ES-I3 (cell line): ENCODE results near the gene PRSS38.

Experiments used
- H3K36me3 ChIP-seq: 2 replicates; pipeline ENCODE4 v1.6.1; 2013; ENCODE audit warnings: mild to moderate bottlenecking, low read length, control low read depth, moderate library complexity; ENCODE audit not compliant: insufficient read depth
- H3K4me1 ChIP-seq: 2 replicates; pipeline ENCODE4 v1.6.1; 2013; ENCODE audit warnings: mild to moderate bottlenecking, control low read depth, low read length; ENCODE audit not compliant: insufficient read depth
- H3K9ac ChIP-seq: 2 replicates; pipeline ENCODE4 v1.6.1; 2013; ENCODE audit warnings: low read depth, mild to moderate bottlenecking, low read length, moderate library complexity
- H3K9me3 ChIP-seq: 2 replicates; pipeline ENCODE4 v1.6.1; 2013; ENCODE audit warnings: mild to moderate bottlenecking, low read length, moderate library complexity; ENCODE audit not compliant: control insufficient read depth, insufficient read depth

PRSS38 gene

DNA sequence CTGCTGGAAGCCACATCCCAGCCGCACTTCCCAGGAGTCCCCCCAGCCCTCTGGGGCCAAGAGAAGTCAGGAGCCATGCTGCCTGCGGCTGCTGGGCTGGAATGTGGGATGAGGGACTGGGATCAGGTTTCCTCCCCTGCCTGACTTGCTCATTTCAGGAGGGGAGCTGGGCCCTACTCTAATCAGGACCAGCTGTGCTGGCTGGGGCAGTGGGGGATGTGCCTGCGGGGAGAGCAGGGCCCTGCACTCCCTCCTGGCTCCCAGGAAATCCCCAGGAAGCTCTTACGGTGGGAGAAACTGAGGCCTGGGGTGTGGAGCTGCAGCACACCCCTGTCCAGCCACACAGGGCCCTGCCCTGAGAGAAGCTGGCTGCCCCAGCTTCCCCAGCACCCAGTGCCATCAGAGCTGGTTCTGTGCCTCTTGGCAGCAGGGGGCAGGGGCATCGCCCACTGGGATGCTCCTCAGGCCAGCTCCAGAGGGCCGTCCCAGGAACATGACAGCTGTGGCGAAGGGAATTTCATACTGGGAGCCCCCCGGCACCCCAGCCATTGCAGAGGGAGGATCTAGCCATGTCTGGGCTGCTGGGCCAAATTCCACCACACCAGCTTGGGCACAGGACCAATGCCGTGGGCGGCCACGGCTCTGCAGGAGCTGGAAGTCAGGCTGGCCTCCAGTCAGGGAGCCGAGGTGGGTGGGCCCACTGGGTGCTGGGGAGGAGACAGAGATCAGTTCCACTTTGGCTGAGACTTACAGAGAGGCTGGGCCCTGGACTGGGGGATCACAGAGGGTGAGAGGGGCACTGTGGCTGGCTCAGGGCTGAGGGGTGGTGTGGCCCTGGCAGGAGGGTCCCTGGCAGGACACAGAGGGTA lies 21.3 kb upstream of the PRSS38 start:
- H3K36me3 ChIP-seq, result no peaks in the 10 kb centered on the region
- H3K9ac ChIP-seq, result no peak overlapping the region
- peaks cover 19% of the 10 kb centered on the region; the same call in 1 of the 2 replicates for H3K4me1 ChIP-seq
- no peaks in the 10 kb centered on the region for H3K9me3 ChIP-seq

DNA sequence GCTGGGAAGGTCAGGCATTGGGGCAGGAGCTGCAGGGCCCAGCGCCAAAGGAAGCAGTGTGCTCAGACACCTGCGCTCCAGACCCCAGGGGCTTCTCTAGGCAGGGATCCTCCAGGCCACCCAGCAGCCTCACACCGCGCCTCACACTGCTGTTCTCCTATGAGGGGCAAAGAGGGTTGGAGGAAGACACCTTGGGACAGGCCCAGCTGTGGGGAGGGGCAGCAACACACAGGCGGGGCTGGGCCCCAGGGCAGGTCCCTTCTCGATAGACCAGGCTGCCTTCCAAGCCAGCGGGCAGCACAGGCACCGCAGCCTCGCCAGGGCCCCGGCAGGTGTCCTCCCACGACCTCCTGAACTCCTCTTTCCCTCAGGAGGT lies 20.7 kb upstream of the PRSS38 start:
- no peaks in the 10 kb centered on the region for H3K36me3 ChIP-seq
- H3K9me3 ChIP-seq, result no peaks in the 10 kb centered on the region
- no peak overlapping the region for H3K9ac ChIP-seq
- peaks cover 19% of the 10 kb centered on the region; the same call in 1 of the 2 replicates for H3K4me1 ChIP-seq

DNA sequence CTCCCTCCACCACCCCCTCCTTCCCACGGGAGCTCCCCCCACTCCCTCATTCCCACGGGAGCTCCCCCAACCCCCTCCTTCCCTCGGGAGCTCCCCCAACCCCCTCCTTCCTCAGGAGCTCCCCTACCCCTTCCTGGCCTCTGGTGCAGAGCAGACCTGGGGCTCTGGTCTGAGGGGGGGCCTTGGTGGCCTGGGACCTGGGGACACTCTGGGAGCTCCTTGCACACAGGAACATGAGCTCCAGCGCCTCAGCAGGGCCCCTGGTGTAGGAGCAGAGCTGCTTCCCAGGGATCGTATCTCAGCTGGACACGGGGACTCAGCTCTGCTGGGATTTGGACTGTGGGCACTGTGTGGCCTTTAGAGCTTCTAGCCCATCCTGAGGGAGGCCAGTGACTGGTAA lies 19.7 kb upstream of the PRSS38 start:
- Histone ChIP-seq H3K9ac (no peak overlapping the region), H3K36me3 (no peaks in the 10 kb centered on the region), H3K9me3 (no peaks in the 10 kb centered on the region), H3K4me1 (peaks cover 19% of the 10 kb centered on the region; the same call in 1 of the 2 replicates)

DNA sequence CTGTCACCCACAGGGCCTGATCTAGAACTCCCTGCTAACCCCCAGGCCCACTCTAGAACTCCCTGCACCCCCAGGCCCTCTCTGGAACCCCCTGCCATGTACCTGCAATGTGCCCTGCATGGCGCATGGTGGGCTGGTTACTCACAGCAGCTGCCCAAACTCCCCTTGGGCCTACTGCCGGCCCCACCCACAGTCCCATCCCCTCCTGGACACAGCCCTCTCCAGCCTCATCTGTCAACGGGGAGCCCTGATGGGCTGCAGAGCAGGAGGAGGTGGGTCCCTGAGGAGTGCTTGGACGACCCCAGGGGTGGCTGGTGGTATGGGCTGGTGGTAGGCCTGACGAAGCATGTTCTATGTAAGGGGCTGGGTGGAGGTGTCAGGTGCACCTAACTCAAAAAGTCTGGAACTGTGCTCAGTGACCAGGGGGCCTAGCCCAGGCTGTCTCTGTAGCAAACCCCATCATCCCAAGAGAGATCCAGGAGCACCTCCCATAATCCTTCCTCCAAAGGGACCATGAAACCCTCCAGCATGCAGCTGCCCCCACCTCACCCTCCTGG lies 19.0 kb upstream of the PRSS38 start:
- Histone ChIP-seq H3K9ac (no peak overlapping the region), H3K36me3 (no peaks in the 10 kb centered on the region)

DNA sequence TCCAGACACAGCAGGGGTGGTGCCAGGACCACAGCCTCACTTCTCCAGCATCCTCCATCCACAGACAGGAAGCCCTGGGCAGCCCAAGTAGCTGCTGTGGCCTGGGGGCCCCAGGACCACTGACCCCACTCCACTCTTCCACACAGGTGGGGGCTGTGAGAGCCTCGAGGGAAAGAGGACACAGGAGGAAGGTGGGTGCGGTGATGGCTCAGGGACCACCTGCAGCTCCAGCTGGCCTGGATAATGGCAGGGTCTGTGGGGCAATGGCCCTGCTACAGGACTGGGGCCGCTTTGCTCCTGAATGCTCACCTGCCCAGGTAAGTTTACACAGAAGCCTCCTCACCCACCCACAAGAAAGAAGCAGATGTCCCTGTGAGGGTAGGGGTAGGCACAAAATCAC lies 18.3 kb upstream of the PRSS38 start:
- H3K4me1 ChIP-seq, result peaks cover 19% of the 10 kb centered on the region; the same call in 1 of the 2 replicates

More for the DNA sequence above, 19.0 kb upstream of the PRSS38 start:
- Histone ChIP-seq H3K4me1 (peaks cover 19% of the 10 kb centered on the region; the same call in 1 of the 2 replicates), H3K9me3 (no peaks in the 10 kb centered on the region)

DNA sequence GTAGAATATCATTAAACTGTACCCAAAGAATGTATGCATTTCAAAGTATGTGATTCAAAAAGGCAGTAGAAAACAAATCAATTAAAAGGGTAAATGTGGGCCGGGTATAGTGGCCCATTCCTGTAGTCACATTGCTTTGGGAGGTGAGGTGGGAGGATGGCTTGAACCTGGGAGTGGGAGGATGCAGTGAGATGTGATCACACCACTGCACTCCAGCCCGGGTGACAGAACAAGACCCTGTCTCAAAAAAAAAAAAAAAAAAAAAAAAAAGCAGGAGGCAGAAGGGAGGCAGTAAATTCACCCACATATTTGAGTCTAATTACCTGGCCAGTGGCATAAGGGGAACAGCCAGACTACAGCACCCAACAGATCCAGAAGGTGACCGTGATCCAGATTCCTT lies 17.9 kb upstream of the PRSS38 start:
- H3K9me3 ChIP-seq, result no peaks in the 10 kb centered on the region
- H3K9ac ChIP-seq, result no peak overlapping the region
- H3K36me3 ChIP-seq, result no peaks in the 10 kb centered on the region
- peaks cover 19% of the 10 kb centered on the region; the same call in 1 of the 2 replicates for H3K4me1 ChIP-seq

More for the DNA sequence above, 18.3 kb upstream of the PRSS38 start:
- Histone ChIP-seq H3K9me3 (no peaks in the 10 kb centered on the region), H3K9ac (no peak overlapping the region), H3K36me3 (no peaks in the 10 kb centered on the region)

DNA sequence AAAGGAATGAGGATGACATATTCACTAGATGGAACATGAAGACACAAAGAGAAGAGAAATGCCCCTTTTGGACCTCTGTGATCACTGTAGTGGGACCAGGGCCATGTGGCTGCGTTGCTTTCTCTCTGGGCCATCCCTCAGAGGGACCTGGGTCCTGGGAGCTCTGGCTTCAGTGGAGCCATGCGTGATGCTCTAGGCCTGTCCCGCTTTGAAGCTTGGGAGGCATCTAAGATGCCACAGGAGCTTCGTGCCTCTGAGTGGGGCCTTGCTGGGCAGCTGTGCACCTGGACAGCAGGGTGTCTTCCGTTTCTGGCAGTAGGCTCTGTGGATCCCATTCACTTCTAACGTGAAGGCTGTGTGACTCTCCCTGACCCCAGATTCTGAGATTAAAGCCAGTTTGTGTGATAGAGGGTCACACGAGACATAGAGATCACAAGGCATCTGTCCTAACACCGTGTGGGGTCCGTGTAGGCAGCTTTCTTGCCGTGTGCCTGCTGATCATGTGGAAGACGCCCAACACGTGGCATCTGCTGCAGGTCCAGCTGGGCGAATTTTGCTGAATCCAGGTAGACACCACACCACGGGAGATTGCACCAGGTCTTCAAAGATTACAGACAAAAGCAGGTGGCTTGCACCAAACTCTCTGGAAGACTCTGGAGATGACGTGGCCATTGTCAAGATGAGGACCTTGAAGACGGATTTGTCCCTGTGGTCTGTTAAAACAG lies 17.2 kb upstream of the PRSS38 start:
- no peak overlapping the region for H3K9ac ChIP-seq
- H3K4me1 ChIP-seq, result peaks cover 16% of the 10 kb centered on the region; the same call in 1 of the 2 replicates
- no peaks in the 10 kb centered on the region for H3K9me3 ChIP-seq
- H3K36me3 ChIP-seq, result no peaks in the 10 kb centered on the region

DNA sequence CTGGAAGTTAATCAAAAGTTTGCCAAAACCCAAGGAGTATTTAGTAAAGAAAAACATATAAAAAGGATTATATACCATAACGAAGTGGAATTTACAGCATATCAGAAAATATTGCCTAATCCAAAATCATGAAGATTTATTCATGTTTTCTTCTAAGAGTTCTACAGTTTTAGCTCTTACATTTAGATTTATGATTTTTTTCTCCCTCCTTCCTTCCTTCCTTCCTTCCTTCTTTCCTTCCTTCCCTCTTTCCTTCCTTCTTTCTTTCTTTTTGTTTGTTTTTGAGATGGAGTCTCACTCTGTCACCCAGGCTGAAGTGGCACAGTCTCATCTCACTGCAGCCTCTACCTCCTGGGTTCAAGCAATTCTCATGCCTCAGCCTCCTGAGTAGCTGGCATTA lies 15.7 kb upstream of the PRSS38 start:
- Histone ChIP-seq H3K36me3 (no peaks in the 10 kb centered on the region), H3K9ac (no peak overlapping the region), H3K9me3 (no peaks in the 10 kb centered on the region), H3K4me1 (peaks cover 2% of the 10 kb centered on the region; the same call in 1 of the 2 replicates)

DNA sequence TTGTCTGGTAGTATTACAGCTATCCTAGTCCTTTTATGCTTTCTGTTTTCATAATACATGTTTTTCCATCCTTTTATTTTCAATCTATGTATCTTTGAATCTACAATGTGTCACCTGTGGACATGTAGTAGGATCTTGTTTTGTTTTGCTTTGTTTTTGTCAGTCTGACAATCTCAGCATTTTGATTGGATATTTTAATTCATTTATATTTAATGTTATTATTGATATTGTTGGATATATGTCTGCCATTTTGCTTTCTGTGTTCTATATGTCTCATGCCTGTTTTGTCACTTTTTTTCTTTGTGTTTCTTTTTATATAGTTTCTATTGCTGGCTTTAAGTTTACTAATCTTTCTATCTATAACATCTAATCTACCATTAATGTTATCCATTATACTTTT lies 11.5 kb upstream of the PRSS38 start:
- Histone ChIP-seq H3K9ac (no peak overlapping the region), H3K4me1 (no peaks in the 10 kb centered on the region), H3K9me3 (no peaks in the 10 kb centered on the region), H3K36me3 (no peaks in the 10 kb centered on the region)

DNA sequence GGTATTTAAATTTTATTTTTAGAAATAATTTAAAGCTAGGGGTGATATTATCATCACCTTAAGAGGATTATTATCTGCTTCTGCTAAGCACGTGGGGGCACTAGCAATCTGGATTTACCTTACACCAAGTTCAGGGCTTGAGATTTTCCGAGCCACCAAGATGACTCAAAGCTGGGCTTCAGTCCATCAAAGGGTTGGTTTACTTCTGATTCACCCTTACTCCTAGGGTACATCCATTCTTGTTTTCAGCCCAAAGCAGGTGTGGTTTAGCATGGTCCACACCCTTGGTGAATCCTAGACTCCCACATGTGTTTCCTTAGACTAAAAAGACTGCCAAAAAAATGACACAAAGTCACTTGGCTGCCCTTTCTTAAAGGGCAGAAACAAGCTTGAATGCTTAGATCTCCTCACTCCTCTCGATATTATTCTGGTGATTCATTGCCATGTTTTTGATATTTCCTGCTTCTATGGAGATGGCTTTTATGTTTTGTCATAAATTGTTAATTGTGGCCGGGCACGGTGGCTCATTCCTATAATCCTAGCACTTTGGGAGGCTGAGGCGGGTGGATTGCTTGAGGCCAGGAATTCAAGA lies 9.8 kb upstream of the PRSS38 start:
- no peaks in the 10 kb centered on the region for H3K9me3 ChIP-seq
- H3K36me3 ChIP-seq, result no peaks in the 10 kb centered on the region
- H3K4me1 ChIP-seq, result no peaks in the 10 kb centered on the region
- H3K9ac ChIP-seq, result no peak overlapping the region

DNA sequence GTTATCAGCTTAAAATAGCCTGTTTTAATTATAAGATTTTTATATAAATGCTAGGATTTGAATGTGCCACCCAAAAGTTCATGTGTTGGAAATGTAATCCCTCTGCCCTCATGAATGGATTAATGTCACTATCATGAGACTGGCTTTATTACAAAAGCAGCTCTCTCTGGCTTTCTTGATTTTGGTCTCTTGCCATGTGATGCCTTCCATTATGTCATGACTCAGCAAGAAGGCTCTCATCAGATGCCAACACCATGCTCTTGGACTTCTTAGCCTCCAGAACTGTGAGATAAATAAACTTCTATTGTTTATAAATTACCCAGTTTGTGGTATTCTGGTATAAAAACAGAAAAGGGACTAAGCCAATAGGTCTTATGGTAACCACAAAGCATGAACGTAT lies 6.9 kb upstream of the PRSS38 start:
- H3K9ac ChIP-seq, result no peak overlapping the region
- no peaks in the 10 kb centered on the region for H3K36me3 ChIP-seq
- H3K9me3 ChIP-seq, result 0 out of 2 replicates have a peak, but pooled peaks cover under 1% of the 10 kb centered on the region
- H3K4me1 ChIP-seq, result no peaks in the 10 kb centered on the region

DNA sequence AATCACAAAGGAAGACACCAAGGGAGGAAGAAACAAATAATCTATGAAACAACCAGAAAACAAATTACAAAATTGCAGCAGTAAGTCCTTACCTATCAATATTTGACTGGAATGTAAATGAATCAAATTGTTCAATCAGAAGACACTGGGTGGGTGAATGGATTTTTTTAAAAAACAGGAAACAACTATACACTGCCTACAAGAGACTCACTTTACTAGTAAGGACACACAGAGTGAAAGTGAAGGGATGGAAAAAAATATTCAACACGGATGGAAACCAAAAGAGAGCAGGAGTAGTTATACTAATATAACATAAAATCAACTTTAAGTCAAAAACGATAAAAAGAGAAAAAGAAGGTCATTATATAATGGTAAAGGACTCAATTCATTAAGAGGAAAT lies 6.4 kb upstream of the PRSS38 start:
- no peaks in the 10 kb centered on the region for H3K4me1 ChIP-seq
- no peak overlapping the region for H3K9ac ChIP-seq
- H3K9me3 ChIP-seq, result 0 out of 2 replicates have a peak, but pooled peaks cover 5% of the 10 kb centered on the region
- H3K36me3 ChIP-seq, result no peaks in the 10 kb centered on the region

DNA sequence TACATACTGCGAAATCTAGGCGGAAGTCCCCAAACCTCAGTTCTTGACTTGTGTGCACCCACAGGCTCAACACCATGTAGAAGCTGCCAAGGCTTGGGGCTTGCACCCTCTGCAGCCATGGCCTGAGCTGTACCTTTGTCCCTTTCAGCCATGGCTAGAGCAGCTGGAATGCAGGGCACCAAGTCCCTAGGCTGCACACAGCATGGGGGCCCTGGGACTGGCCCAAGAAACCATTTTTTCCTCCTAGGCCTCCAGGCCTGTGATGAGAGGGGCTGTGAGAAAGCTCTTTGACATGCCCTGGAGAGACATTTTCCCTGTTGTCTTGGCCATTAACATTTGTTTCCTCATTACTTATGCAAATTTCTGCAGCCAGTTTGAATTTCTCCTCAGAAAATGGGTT lies 1.5 kb upstream of the PRSS38 start:
- no peaks in the 10 kb centered on the region for H3K4me1 ChIP-seq
- H3K9ac ChIP-seq, result no peak overlapping the region
- H3K9me3 ChIP-seq, result peaks cover 10% of the 10 kb centered on the region; the same call in 1 of the 2 replicates
- H3K36me3 ChIP-seq, result no peaks in the 10 kb centered on the region

DNA sequence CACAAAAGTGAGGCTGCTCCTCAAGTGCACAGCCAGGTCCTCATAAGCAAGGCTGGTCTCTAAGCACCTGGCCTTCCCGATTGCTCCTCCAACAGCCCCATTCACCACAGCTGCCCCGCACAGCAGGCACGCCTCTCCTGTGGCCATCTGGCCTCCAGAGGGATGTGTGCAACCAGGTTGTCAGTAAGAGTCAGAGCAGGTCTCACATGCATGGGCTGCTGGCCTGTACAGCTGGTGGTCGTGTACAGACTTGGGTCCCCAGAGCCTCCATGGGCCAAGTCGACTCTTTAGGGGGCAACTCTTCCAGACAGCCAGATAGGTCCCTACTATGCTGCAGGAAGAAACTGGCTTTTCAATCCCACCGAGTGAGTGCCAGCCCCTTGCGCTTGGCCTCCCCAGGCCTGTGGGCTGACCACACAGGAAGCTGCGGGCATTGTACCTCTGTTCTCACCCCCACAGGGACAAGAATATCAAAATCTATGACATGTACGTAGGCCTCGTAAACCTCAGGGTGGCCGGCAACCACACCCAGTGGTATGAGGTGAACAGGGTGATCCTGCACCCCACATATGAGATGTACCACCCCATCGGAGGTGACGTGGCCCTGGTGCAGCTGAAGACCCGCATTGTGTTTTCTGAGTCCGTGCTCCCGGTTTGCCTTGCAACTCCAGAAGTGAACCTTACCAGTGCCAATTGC lies 1.4 kb downstream of the PRSS38 start:
- no peaks in the 10 kb centered on the region for H3K36me3 ChIP-seq
- H3K9ac ChIP-seq, result no peak overlapping the region
- no peaks in the 10 kb centered on the region for H3K4me1 ChIP-seq
- H3K9me3 ChIP-seq, result peaks cover 10% of the 10 kb centered on the region; the same call in 1 of the 2 replicates
